Activated CD4-positive, alpha-beta T cell treated with anti-CD3 and anti-CD28 coated beads, Interleukin-2, amount 10 ng/mL, durations not matched to agents 7 days and 5 days (primary cell): ENCODE results near the gene RHEX. TPM values are rescaled to one million over a fixed set of nuclear protein-coding genes. Genes with fewer than 3 reads are reported as not detected.

ENCODE experiments used
- CTCF ChIA-PET: fragments of 350-600 bp; sonication (Branson Sonifier 250); formaldehyde crosslinking; loops from one replicate; lab custom pipeline; 2021; ENCODE audit warnings: antibody characterized with exemption; lab: Charles Lee
- POLR2A ChIA-PET: fragments of 350-600 bp; sonication (Branson Sonifier 250); formaldehyde crosslinking; loops from one replicate; lab custom pipeline; 2021; ENCODE audit warnings: antibody characterized with exemption; lab: Charles Lee
- DNase-seq: peaks from one replicate; pipeline ENCODE4 v3.0.0-alpha.2; 2020
- H3K27ac Mint-ChIP-seq: one replicate; pipeline ENCODE4 v1.8.0; 2021; ENCODE audit warnings: mild to moderate bottlenecking, moderate library complexity, mixed read lengths
- H3K27me3 Mint-ChIP-seq: one replicate; pipeline ENCODE4 v1.8.0; 2021; ENCODE audit warnings: mixed read lengths
- H3K36me3 Mint-ChIP-seq: one replicate; pipeline ENCODE4 v1.8.0; 2021; ENCODE audit warnings: low read depth, mixed read lengths
- H3K4me1 Mint-ChIP-seq: one replicate; pipeline ENCODE4 v1.8.0; 2021; ENCODE audit warnings: mixed read lengths
- H3K4me3 Mint-ChIP-seq: one replicate; pipeline ENCODE4 v1.8.0; 2021; ENCODE audit warnings: mild to moderate bottlenecking, moderate library complexity, mixed read lengths
- H3K9me3 Mint-ChIP-seq: one replicate; pipeline ENCODE4 v1.8.0; 2021; ENCODE audit warnings: mixed read lengths
- total RNA-seq, 2 experiments: library from RNA; stranded (reverse); gene quantifications; one replicate each; pipeline ENCODE4 v1.2.3, GENCODE V29; 2021

The RHEX gene
- total RNA-seq, 2 experiments from 2014 or later = not detected

DNA sequence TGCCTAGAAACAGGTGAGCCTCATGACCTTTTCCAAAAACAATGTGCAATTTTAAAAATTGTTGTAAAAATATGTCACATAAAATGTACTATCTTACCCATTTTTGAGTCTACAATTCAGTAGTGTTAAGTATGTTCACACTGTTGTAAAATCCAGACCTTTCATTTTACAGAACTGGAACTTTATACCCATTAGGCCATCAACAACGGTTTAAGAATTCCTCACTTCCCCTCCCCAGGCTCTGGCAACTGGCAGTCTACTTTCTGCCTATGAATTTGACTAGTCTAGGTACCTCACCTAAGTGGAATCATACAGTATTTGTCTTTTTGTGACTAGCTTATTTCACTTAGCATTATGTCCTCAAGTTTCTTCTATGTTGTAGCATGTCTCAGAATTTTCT, 37.9 kb upstream of the RHEX start:
- Mint-ChIP-seq H3K27me3 (peaks cover 13% of the 10 kb centered on the region), H3K36me3 (no peaks in the 10 kb centered on the region), H3K27ac (no peak overlapping the region), H3K4me3 (no peak overlapping the region), H3K9me3 (no peaks in the 10 kb centered on the region), H3K4me1 (peaks cover 28% of the 10 kb centered on the region)
- CTCF ChIA-PET = interaction anchor here (1.1 to 1.4 kb wide), 3 partner anchors 19 to 42 kb away, joined by 3 read pairs; no protein-coding TSS in a partner anchor
- POLR2A ChIA-PET = no interaction called here
- DNase-seq = no peak

- DNase-seq = no peak
- no peak overlapping the region for H3K4me3 Mint-ChIP-seq
- H3K9me3 Mint-ChIP-seq = no peaks in the 10 kb centered on the region
- no peaks in the 10 kb centered on the region for H3K4me1 Mint-ChIP-seq
- ChIA-PET POLR2A (no interaction called here), CTCF (interaction anchor here (1.5 kb wide), 1 partner anchor 19 kb away, joined by 5 read pairs; no protein-coding TSS in a partner anchor)
- H3K36me3 Mint-ChIP-seq = no peaks in the 10 kb centered on the region
- H3K27me3 Mint-ChIP-seq = peaks cover 17% of the 10 kb centered on the region
- H3K27ac Mint-ChIP-seq = peak overlapping the region; percentile 15
These were observed 32.5 kb upstream of the RHEX start for GRCh38 chr1:206020393-206021007.

DNA sequence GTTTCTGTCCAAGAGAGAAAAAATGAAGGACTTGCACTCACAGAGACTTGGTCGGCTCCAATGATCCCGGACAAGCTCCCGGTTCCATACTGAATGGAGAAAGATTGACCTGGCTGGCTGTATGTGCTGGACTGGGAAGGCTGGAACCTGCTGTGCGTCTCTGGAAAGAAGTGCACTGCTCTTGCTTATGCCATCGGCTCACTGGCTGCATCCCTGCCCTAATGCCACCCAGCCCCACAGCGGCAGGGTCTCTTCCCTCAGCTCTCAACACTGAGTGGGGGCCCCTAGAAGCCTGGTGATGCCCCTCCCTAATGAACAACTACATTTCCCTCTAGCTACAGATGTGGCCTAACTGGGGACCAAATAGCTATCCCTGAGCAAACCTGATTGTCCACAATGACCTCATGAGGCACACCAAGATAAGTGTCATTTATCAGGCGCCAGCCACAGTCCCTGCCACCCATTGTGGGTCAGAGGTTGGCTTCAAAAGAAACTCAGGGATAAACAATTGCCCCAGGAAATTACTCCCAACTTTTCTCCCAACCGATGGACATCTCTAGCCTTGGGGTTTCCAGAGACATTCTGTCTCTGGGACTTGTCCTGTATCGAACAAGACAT, 31.9 kb upstream of the RHEX start:
- ChIA-PET CTCF (interaction anchor here (1.5 kb wide), 1 partner anchor 18 kb away, joined by 5 read pairs; no protein-coding TSS in a partner anchor), POLR2A (no interaction called here)
- no peaks in the 10 kb centered on the region for H3K9me3 Mint-ChIP-seq
- H3K4me1 Mint-ChIP-seq = no peaks in the 10 kb centered on the region
- no peak for DNase-seq
- no peaks in the 10 kb centered on the region for H3K36me3 Mint-ChIP-seq
- H3K27me3 Mint-ChIP-seq = peaks cover 21% of the 10 kb centered on the region
- H3K4me3 Mint-ChIP-seq = no peak overlapping the region
- no peak overlapping the region for H3K27ac Mint-ChIP-seq

- H3K9me3 Mint-ChIP-seq = no peaks in the 10 kb centered on the region
- POLR2A ChIA-PET = no interaction called here
- CTCF ChIA-PET = interaction anchor here (0.6 to 1.5 kb wide), 2 partner anchors 18 to 106 kb away, joined by 3 to 5 read pairs; no protein-coding TSS in a partner anchor
- H3K27ac Mint-ChIP-seq = no peak overlapping the region
- no peak for DNase-seq
- H3K27me3 Mint-ChIP-seq = peaks cover 24% of the 10 kb centered on the region
- H3K36me3 Mint-ChIP-seq = no peaks in the 10 kb centered on the region
- H3K4me1 Mint-ChIP-seq = no peaks in the 10 kb centered on the region
- no peak overlapping the region for H3K4me3 Mint-ChIP-seq
These were observed 31.2 kb upstream of the RHEX start for GRCh38 chr1:206021626-206022365.

DNA sequence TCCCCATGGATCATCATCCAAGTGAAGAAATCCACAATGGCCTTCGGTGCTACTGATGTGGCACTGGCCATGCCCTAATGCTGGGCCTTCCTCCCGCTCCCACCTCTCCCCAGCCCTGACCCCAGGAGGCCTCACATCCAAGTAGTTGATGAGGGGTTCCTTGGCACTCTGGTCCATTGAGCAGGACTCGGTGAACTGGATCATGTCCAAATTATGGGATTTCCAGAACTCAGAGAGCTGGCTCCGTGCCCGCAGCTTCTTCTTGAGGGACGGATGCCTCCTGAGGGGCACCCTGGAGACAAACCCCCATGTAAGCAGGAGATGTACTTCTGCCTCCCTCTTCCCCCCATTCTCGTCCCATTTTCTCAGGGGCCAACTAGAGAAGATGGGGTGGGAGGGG, 30.2 kb upstream of the RHEX start:
- POLR2A ChIA-PET = no interaction called here
- CTCF ChIA-PET = interaction anchor here (0.6 kb wide), 1 partner anchor 107 kb away, joined by 3 read pairs; no protein-coding TSS in a partner anchor
- H3K9me3 Mint-ChIP-seq = no peaks in the 10 kb centered on the region
- DNase-seq = no peak
- peaks cover 30% of the 10 kb centered on the region for H3K27me3 Mint-ChIP-seq
- H3K4me3 Mint-ChIP-seq = no peak overlapping the region
- no peak overlapping the region for H3K27ac Mint-ChIP-seq
- H3K36me3 Mint-ChIP-seq = no peaks in the 10 kb centered on the region
- no peaks in the 10 kb centered on the region for H3K4me1 Mint-ChIP-seq

DNA sequence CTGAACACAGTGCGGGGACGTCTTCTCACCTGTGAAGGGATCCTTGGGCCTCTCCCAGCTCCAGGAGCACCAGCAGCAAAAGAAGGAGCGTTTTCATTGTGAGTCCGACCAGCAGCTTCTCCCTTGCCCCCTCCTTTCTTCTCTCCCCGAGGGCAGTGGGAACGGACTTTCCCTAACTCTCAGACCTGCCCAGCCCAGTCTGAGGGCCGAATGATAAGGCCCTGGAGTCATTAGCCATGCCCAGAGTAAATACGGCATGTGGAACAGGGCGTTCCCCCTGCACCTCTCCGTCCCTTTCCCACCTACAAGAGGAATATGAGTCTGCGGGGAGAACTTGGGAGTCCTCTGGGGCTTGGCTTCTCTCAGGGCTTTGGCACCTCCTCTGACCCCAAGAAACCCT, 29.3 kb upstream of the RHEX start, which contains the start of gene CTSE:
TSS of gene CTSE (minus strand) at position 201 of the 400 bp plus-strand sequence. CDS start at position 97, 104 bp downstream.
- H3K36me3 Mint-ChIP-seq = no peaks in the 10 kb centered on the region
- H3K27me3 Mint-ChIP-seq = peaks cover 28% of the 10 kb centered on the region
- H3K4me1 Mint-ChIP-seq = no peaks in the 10 kb centered on the region
- POLR2A ChIA-PET = no interaction called here
- no peaks in the 10 kb centered on the region for H3K9me3 Mint-ChIP-seq
- no peak for DNase-seq
- CTCF ChIA-PET = no interaction called here
- no peak within 1 kb of the TSS for H3K27ac Mint-ChIP-seq
- no peak within 1 kb of the TSS for H3K4me3 Mint-ChIP-seq

DNA sequence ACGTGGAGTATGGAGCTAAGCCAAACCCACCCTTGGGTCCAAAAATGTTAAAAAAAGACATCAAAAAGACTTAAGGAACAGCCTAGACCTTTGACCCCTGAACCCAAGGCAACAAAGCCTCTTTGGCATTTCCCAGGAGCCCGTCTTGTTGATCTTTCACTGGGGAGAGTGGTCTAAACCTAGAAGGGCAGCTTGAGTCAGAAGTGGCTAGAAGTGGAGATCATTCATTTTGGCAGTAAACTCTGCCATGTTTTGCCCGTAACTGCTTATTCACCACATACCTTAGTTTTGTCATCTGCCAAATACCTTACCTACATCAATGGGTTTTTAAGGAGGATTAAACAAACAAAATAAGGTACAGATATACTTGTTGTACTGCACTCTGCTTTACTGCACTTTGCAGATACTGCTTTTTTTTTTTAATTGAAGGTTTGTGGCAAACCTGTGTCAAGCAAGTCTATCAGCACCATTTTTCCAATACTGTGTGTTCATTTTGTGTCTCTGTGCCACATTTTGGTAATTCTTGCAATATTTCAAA, 27.6 kb upstream of the RHEX start:
- Mint-ChIP-seq H3K4me3 (no peak overlapping the region), H3K4me1 (no peaks in the 10 kb centered on the region), H3K27me3 (peaks cover 32% of the 10 kb centered on the region), H3K9me3 (no peaks in the 10 kb centered on the region), H3K36me3 (no peaks in the 10 kb centered on the region), H3K27ac (no peak overlapping the region)
- no peak for DNase-seq
- ChIA-PET POLR2A (no interaction called here), CTCF (interaction anchor here (1.2 kb wide), 1 partner anchor 12 kb away, joined by 3 read pairs; no protein-coding TSS in a partner anchor)

DNA sequence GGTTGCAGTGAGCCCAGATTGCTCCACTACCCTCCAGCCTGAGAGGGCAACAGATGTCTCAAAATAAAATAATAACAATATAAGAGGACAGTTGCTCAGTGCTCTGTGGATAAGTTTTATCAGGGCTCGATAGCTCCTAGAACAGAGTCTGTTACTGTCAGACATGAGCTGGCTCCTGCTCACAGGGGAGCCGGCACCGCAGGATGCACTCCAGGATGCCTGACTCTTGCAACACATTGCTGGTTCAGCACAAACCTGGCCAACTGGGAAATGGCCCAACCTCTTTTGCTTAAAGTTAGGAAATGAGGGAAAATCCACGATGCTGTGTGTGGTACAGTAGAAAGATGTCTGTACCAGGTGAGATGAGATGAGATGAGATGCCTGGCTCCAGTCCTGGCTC, 23.5 kb upstream of the RHEX start:
- H3K4me1 Mint-ChIP-seq = peaks cover 13% of the 10 kb centered on the region
- ChIA-PET POLR2A (interaction anchor here (0.5 kb wide), 1 partner anchor 609 kb away, joined by 10 read pairs; no protein-coding TSS in a partner anchor), CTCF (interaction anchor here (0.8 to 1.1 kb wide), 3 partner anchors 43 to 76 kb away, joined by 3 to 6 read pairs (median 4); no protein-coding TSS in a partner anchor)
- H3K9me3 Mint-ChIP-seq = no peaks in the 10 kb centered on the region
- no peak for DNase-seq
- no peak overlapping the region for H3K4me3 Mint-ChIP-seq
- H3K36me3 Mint-ChIP-seq = no peaks in the 10 kb centered on the region
- H3K27me3 Mint-ChIP-seq = peaks cover 34% of the 10 kb centered on the region
- no peak overlapping the region for H3K27ac Mint-ChIP-seq

DNA sequence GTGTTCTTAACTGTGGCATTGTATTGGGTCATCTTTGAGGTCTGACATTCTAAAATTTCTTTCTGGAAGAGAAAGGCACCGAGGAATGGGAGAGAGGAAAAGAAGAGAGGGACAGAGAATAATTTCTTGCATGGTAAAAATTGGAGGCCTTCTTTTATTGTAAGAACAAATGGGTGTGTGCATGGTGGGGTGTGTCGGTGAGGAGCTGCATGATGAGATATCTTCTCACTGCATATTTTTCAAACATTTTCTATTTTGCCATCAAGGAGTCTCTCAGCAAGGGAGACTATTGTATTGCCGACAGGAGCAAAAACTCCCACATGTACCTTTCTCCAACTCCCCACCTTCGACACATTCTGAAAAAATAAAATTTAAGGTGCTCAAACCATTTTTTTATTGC, 22.8 kb upstream of the RHEX start:
- Mint-ChIP-seq H3K27me3 (peaks cover 39% of the 10 kb centered on the region), H3K36me3 (no peaks in the 10 kb centered on the region), H3K9me3 (no peaks in the 10 kb centered on the region), H3K4me3 (no peak overlapping the region), H3K4me1 (peaks cover 20% of the 10 kb centered on the region), H3K27ac (no peak overlapping the region)
- POLR2A ChIA-PET = interaction anchor here (0.6 kb wide), 2 partner anchors 308 to 631 kb away, joined by 3 to 4 read pairs; no protein-coding TSS in a partner anchor
- DNase-seq = no peak
- CTCF ChIA-PET = interaction anchor here (0.8 to 3.5 kb wide), 5 partner anchors 32 to 78 kb away, joined by 3 to 11 read pairs (median 4); no protein-coding TSS in a partner anchor

DNA sequence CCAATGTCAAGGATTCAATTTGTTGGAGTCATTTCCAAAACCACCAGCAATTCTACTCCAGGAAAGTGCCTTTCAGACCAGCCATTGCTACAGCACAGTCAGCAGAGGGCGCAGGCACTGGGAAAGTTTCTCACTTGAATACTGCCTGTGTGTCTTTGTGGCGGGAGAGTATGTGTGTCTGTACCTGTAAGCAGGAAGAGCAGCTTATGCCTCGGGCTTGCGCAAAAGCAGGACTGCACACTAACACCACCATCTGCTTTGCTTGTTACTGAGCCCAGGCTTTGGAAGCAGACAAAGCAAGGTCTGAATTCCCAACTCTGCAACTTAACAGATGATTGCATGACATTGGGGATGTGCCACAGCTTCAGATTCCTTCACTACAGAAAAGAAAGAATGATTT, 22.3 kb upstream of the RHEX start:
- Mint-ChIP-seq H3K27me3 (peaks cover 39% of the 10 kb centered on the region), H3K4me3 (no peak overlapping the region), H3K4me1 (peaks cover 22% of the 10 kb centered on the region), H3K27ac (no peak overlapping the region), H3K36me3 (no peaks in the 10 kb centered on the region), H3K9me3 (no peaks in the 10 kb centered on the region)
- ChIA-PET CTCF (interaction anchor here (0.8 to 3.5 kb wide), 5 partner anchors 33 to 79 kb away, joined by 3 to 11 read pairs (median 4); no protein-coding TSS in a partner anchor), POLR2A (interaction anchor here (0.6 kb wide), 1 partner anchor 309 kb away, joined by 4 read pairs; no protein-coding TSS in a partner anchor)
- peak; percentile 84 for DNase-seq

DNA sequence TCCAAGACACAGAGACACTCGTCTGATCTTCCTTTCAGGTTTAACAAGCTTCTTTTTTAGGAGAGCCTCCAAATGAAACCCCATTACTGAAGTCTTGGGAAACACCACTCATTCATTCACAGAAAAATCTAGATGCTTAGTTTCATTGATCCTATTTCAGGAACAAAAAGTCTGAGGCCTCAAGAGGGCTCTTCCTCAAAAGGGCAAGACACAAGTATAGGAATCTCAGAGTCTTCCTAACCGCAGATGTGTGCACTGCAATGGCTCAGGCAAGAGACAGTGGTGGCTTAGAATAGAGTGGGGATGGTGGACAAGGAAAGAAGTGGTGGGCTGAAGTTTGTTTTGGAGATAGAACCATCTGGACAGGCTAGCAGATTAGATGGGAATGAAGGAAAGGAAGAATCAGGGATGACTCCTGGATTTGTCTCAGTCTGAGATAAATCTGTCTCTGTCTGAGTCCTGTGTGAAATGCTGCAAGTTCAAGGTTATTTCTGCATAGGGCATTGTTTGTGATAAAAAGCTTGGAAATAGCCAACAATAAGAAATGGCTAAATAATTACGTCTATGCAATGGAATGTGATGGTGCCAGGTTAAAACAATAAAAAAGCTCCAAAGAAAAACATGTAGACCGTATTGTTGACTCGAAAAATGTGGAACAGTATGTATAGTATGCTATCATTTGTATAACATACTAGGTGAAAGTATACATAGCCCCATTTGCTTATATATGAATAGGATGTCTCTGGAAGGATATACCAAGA, 20.4 kb upstream of the RHEX start:
- no peaks in the 10 kb centered on the region for H3K9me3 Mint-ChIP-seq
- H3K27me3 Mint-ChIP-seq = peaks cover 31% of the 10 kb centered on the region
- no peaks in the 10 kb centered on the region for H3K36me3 Mint-ChIP-seq

More for the DNA sequence above, 20.4 kb upstream of the RHEX start:
- POLR2A ChIA-PET = no interaction called here
- no peak overlapping the region for H3K4me3 Mint-ChIP-seq
- no peak overlapping the region for H3K27ac Mint-ChIP-seq
- H3K4me1 Mint-ChIP-seq = peaks cover 28% of the 10 kb centered on the region
- CTCF ChIA-PET = interaction anchor here (0.6 to 3.5 kb wide), 2 partner anchors 73 to 137 kb away, joined by 3 to 11 read pairs; no protein-coding TSS in a partner anchor
- DNase-seq = no peak
